Liver (tissue), 9 donors: ENCODE results near the gene UBE2S. TPM values are rescaled to one million over a fixed set of nuclear protein-coding genes. Genes with fewer than 3 reads are reported as not detected.
A peak's percentile ranks its signal among the peaks of the same experiment; 100 is the strongest.

Source experiments
- DNase-seq: peaks from one replicate; pipeline ENCODE4 v3.0.0-alpha.2; 2017; ENCODE audit warnings: low spot score
- H3K27ac ChIP-seq, 2 donors: one replicate each; pipeline ENCODE4 v1.7.0; 2013; ENCODE audit warnings: inconsistent platforms in 2 of 2, low read length in 2 of 2, control low read depth in 1 of 2, low read depth in 1 of 2, mild to moderate bottlenecking in 1 of 2
- H3K27me3 ChIP-seq, 4 donors: one replicate each; pipeline versions ENCODE4 v1.6.1 to v1.7.0; 2013; ENCODE audit warnings: low read length in 3 of 4, inconsistent platforms in 1 of 4, mild to moderate bottlenecking in 1 of 4, moderate library complexity in 1 of 4; ENCODE audit not compliant: control insufficient read depth in 4 of 4, insufficient read depth in 4 of 4
- H3K36me3 ChIP-seq, 4 donors: one replicate each; pipeline versions ENCODE4 v1.6.1 to v1.7.0; 2013; ENCODE audit warnings: low read length in 3 of 4, mild to moderate bottlenecking in 3 of 4, low read depth in 1 of 4, moderate library complexity in 1 of 4; ENCODE audit not compliant: control insufficient read depth in 4 of 4, insufficient read depth in 3 of 4
- H3K4me1 ChIP-seq, 4 donors: one replicate each; pipeline versions ENCODE4 v1.6.1 to v1.7.0; 2013; ENCODE audit warnings: low read length in 3 of 4, mild to moderate bottlenecking in 3 of 4, moderate library complexity in 1 of 4; ENCODE audit not compliant: control insufficient read depth in 4 of 4, insufficient read depth in 4 of 4
- H3K4me3 ChIP-seq, 3 donors: one replicate each; pipeline versions ENCODE4 v1.6.1 to v1.7.0; 2013; ENCODE audit warnings: low read length in 3 of 3, control low read depth in 1 of 3, low read depth in 1 of 3, mild to moderate bottlenecking in 1 of 3
- H3K9ac ChIP-seq, 2 donors: one replicate each; pipeline ENCODE4 v1.7.0; 2013; ENCODE audit warnings: low read length in 2 of 2, mild to moderate bottlenecking in 2 of 2, moderate library complexity in 2 of 2, control low read depth in 1 of 2, low read depth in 1 of 2
- H3K9me3 ChIP-seq, 4 donors: one replicate each; pipeline versions ENCODE4 v1.6.1 to v1.7.0; 2013; ENCODE audit warnings: low read length in 3 of 4; ENCODE audit not compliant: control insufficient read depth in 4 of 4
- FOXA1 ChIP-seq: IDR thresholded peaks from 2 replicates; pipeline ENCODE4 v1.6.1; 2016; ENCODE audit warnings: antibody characterized with exemption
- GABPA ChIP-seq, 2 donors: IDR thresholded peaks in 1 of 2; conservative IDR thresholded peaks in 1 of 2; 2 replicates each; pipeline ENCODE4 v1.6.1; 2016; ENCODE audit warnings: antibody characterized with exemption in 2 of 2, mild to moderate bottlenecking in 1 of 2, moderate library complexity in 1 of 2
- HNF4G ChIP-seq: IDR thresholded peaks from 2 replicates; pipeline ENCODE4 v1.6.1; 2016; ENCODE audit warnings: antibody characterized with exemption
- SP1 ChIP-seq: IDR thresholded peaks from 2 replicates; pipeline ENCODE4 v1.6.1; 2018; ENCODE audit warnings: antibody characterized with exemption, mild to moderate bottlenecking
- ZBTB33 ChIP-seq: IDR thresholded peaks from 2 replicates; pipeline ENCODE4 v1.6.1; 2016; ENCODE audit warnings: antibody characterized with exemption
- WGBS: extraction: QIAGEN DNeasy Blood & Tissue Kit; methylation state at CpG from one replicate; pipeline ENCODE4 v1.1.7; 2013; 5-methylcytosine and 5-hydroxymethylcytosine counted together
- polyA plus RNA-seq, 2 donors: library from polyadenylated mRNA; stranded (reverse) in 1 of 2; unstranded in 1 of 2; fragments of 200-250 nt in 1 of 2; fragments of >200 nt in 1 of 2; fragmentation: Nextera tagmentation in 1 of 2; extraction: Ambion mirVana in 1 of 2; gene quantifications; one replicate each; pipeline versions ENCODE4 v1.2.1 to v1.2.3, GENCODE V29; 2013 to 2015
- total RNA-seq, 2 donors: library from RNA; depleted of rRNA; stranded (reverse); fragments of >200 nt; gene quantifications; one replicate each; pipeline ENCODE4 v1.2.3, GENCODE V29; 2014
- TF ChIP-seq, protein P1 (sequence below): IDR thresholded peaks from 2 replicates; pipeline ENCODE4 v1.6.1; 2016; ENCODE audit warnings: antibody characterized with exemption
- TF ChIP-seq, protein P2 (sequence below): IDR thresholded peaks from 2 replicates; pipeline ENCODE4 v1.6.1; 2016; ENCODE audit warnings: antibody characterized with exemption, mild to moderate bottlenecking
- donor health status: healthy.
- donor health status: healthy.
- donor health status: healthy.
- donor health status: healthy.
- donor health status: healthy.

UBE2S gene
- total and polyA plus RNA-seq, 4 donors, result 5.2 to 95.2 (median 6.8) TPM

DNA sequence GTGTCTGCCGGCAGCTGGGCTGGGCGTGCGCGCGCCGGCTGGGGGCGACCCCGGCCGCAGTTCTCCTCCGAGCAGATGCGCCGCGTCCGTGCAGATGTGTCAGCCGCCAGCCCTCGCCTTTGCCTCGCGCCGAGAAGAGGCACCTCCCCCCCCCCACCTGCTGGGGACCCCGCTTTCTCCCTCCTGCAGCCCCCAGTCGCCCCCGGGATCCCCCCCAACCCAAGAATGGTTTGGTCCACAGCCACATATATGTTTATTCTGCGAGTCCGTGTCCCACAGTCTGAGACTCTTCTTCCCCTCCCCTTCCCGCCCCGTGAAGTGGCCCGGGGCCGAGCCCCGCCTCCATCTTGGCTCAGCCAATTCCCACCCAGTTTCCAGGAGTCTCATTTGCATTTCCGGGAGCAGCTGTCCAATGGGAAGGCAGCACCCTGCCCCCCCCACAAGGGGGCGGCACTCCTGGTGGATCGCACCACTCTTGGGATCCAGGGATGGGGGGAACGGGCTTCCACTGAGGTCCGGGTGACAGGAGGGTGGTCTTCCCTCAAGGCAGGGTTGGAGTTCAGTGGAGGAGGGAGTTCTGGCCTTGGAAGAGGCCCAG is 45.3 kb upstream of the UBE2S start:
- DNase-seq, result peak; percentile 84
- peaks cover 0 to 13% (median 4%) of the 10 kb centered on the region in 4 donors for H3K36me3 ChIP-seq
- no peak overlapping the region for H3K9ac ChIP-seq
- H3K27ac ChIP-seq, result no peak overlapping the region
- H3K27me3 ChIP-seq, result no peaks in the 10 kb centered on the region
- WGBS, result 44% methylated on average over 34 of the region's 34 CpGs
- H3K4me3 ChIP-seq, result no peak overlapping the region
- peak; percentile 20 for TF ChIP-seq SP1
- TF ChIP-seq, protein P1, sequence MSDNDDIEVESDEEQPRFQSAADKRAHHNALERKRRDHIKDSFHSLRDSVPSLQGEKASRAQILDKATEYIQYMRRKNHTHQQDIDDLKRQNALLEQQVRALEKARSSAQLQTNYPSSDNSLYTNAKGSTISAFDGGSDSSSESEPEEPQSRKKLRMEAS, result no peak
- no peak for TF ChIP-seq HNF4G
- H3K4me1 ChIP-seq, result peaks cover 0 to 2% (median 0%) of the 10 kb centered on the region in 4 donors
- no peaks in the 10 kb centered on the region for H3K9me3 ChIP-seq

DNA sequence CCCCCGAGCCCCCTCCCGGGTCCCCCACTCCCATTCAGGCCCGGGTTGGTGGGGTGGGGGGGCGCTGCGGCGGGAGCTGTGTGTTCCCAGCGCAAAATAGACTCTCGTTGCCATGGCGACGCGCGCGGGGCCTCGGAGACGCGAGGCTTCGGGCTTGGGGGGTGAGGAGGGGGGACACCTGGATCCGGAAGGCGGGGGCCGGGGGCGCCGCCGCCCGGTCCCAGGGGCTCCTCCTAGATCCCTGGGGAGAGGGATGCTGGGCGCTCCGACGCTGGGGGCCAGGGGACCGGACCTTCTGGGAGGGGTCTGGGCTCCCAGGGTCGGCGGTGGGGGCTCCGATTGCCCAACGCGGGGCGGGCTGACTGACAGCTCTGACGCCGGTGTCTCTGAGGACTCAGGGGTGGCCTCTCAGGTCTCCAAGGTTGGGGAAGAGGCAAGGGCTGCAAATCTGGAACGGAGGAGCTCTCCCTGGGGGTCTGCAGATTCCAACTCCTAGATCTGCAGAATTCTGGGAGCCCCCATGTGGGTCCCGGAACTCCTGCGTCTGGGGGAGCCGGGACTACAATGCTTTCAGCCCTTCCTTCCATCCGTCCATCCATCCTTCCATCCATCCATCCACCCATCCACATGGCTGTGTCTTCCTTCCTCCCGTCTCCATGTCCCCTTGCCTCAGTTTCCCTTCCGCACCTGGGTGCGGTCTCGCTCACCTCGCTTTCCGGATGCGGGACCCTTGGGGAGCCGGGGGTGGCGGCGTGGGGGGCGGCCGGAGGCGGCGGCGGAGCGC is 44.6 kb upstream of the UBE2S start:
- TF ChIP-seq, protein P2, sequence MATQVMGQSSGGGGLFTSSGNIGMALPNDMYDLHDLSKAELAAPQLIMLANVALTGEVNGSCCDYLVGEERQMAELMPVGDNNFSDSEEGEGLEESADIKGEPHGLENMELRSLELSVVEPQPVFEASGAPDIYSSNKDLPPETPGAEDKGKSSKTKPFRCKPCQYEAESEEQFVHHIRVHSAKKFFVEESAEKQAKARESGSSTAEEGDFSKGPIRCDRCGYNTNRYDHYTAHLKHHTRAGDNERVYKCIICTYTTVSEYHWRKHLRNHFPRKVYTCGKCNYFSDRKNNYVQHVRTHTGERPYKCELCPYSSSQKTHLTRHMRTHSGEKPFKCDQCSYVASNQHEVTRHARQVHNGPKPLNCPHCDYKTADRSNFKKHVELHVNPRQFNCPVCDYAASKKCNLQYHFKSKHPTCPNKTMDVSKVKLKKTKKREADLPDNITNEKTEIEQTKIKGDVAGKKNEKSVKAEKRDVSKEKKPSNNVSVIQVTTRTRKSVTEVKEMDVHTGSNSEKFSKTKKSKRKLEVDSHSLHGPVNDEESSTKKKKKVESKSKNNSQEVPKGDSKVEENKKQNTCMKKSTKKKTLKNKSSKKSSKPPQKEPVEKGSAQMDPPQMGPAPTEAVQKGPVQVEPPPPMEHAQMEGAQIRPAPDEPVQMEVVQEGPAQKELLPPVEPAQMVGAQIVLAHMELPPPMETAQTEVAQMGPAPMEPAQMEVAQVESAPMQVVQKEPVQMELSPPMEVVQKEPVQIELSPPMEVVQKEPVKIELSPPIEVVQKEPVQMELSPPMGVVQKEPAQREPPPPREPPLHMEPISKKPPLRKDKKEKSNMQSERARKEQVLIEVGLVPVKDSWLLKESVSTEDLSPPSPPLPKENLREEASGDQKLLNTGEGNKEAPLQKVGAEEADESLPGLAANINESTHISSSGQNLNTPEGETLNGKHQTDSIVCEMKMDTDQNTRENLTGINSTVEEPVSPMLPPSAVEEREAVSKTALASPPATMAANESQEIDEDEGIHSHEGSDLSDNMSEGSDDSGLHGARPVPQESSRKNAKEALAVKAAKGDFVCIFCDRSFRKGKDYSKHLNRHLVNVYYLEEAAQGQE, result no peak
- TF ChIP-seq, protein P1, result no peak
- TF ChIP-seq ZBTB33, result no peak
- TF ChIP-seq GABPA (IDR thresholded peaks at IDR 0.05 in 1 of 2, conservative IDR thresholded peaks at IDR 0.05 in 1 of 2), result no peak
- TF ChIP-seq SP1, result no peak
- no peak for TF ChIP-seq FOXA1
- Histone ChIP-seq H3K9me3 (no peaks in the 10 kb centered on the region), H3K27me3 (no peaks in the 10 kb centered on the region), H3K27ac (no peak overlapping the region), H3K4me1 (peaks cover 0 to 2% (median 0%) of the 10 kb centered on the region in 4 donors), H3K4me3 (no peak overlapping the region), H3K36me3 (peaks cover 0 to 13% (median 4%) of the 10 kb centered on the region in 4 donors), H3K9ac (no peak overlapping the region)
- no peak for DNase-seq
- WGBS, result 11% methylated on average over 57 of the region's 57 CpGs
